GM19467 (cell line): ENCODE data around the gene KIR3DL2.
"Not testable (repeated sequence)": the region's sequence is repeated elsewhere in the genome, so short reads cannot be mapped to it uniquely, and the experiment has no call there.

Source experiments
- ATAC-seq: cut with Tn5 transposase; IDR thresholded peaks from one replicate; pipeline ENCODE4 v1.9.1; 2021; ENCODE audit warnings: mild to moderate bottlenecking, moderate library complexity; ENCODE audit not compliant: unreplicated experiment

Gene KIR3DL2

GRCh38 chr19:54850061-54850640, at the start of gene KIR3DL2:
KIR3DL2 (plus strand) TSS chr19:54850443; CDS start chr19:54850476, 33 bp downstream.
- ATAC-seq, result not testable (repeated sequence)

- ATAC-seq, result no peak
These were observed 46.8 kb upstream of the KIR3DL2 start, which contains the start of gene KIR2DL4 for GRCh38 chr19:54803410-54803809. KIR2DL4 (plus strand) TSS chr19:54803610; CDS start chr19:54803652, 42 bp downstream.

GRCh38 chr19:54804101-54804500, 46.1 kb upstream of the KIR3DL2 start:
- no peak for ATAC-seq

DNA sequence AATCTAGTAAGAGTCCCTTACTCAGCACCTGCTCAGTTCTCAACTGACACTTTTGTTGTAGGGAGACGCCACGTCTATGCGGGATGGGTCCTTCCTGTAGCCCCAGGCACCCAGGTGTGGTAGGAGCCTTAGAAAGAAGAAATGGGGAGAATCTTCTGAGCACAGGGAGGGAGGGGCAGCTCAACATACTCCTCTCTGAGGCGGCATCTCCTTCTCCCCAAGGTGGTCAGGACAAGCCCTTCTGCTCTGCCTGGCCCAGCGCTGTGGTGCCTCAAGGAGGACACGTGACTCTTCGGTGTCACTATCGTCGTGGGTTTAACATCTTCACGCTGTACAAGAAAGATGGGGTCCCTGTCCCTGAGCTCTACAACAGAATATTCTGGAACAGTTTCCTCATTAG, 45.7 kb upstream of the KIR3DL2 start:
- ATAC-seq, result no peak

- ATAC-seq, result no peak
These were observed 44.4 kb upstream of the KIR3DL2 start for GRCh38 chr19:54805665-54806515.

- ATAC-seq, result no peak
These were observed 43.8 kb upstream of the KIR3DL2 start for GRCh38 chr19:54806516-54806838.

GRCh38 chr19:54814571-54814970, 35.7 kb upstream of the KIR3DL2 start:
- not testable (repeated sequence) for ATAC-seq

GRCh38 chr19:54816251-54816650, 34.0 kb upstream of the KIR3DL2 start, which contains the start of gene KIR3DL1:
KIR3DL1 (plus strand) TSS chr19:54816468.
- ATAC-seq, result not testable (repeated sequence)

GRCh38 chr19:54817670-54818536, 32.3 kb upstream of the KIR3DL2 start:
- ATAC-seq, result no peak

DNA sequence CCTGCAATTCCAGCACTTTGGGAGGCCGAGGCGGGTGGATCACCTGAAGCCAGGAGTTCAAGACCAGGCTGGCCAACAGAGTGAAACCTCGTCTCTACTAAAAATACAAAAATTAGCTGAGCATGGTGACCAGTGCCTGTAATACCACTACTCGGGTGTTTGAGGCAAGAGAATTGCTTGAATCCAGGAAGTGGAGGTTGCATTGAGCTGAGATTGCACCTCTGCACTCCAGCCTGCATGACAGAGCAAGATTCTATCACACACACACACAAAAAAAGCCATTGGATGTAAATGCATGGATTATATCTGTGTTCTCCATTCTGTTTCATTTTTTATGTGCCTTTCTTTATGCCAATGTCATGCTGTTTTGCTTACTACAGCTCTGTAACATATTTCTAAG, 25.8 kb upstream of the KIR3DL2 start:
- ATAC-seq, result not testable (repeated sequence)

DNA sequence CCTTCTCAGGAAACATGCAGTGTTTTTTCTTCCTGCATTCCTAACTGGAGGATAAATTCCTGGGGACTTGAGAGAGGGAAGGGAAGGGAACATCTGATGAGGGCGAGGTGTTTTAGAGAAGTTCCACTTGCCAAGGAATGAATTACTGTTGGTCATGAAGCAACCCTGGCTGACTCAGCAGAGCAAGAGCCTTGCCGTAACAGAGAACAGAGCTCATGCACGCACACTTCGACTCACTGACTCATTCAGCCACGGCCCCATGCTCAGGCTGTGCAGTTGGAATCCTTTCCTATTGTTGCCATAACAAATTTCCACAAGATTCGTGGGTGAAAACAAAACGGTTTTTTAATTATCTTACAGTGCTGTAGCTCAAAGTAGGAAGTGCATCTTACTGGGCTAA, 24.9 kb upstream of the KIR3DL2 start:
- not testable (repeated sequence) for ATAC-seq

DNA sequence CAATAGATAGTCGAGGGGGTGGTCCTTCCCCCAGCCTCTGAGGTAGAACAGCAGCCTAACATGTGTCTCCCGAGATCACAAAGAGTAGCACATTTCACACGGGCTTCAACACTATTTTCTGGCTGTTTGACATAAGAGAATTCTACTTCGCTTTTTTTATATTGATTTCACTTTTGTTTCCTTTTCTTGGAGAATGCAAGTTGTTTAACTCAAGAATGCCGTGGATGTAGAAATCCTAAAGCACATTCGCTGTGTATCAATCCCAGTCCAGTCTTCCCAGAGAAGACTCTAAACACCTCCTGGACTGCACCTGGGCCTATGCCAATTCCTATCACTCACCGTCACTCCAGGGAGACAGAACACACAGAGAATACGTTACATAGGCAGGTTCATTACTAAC, 22.2 kb upstream of the KIR3DL2 start:
- not testable (repeated sequence) for ATAC-seq

- ATAC-seq, result not testable (repeated sequence)
These were observed 17.7 kb upstream of the KIR3DL2 start, which contains the start of gene KIR2DS4 for GRCh38 chr19:54832496-54832895. KIR2DS4 (plus strand) TSS chr19:54832676.

DNA sequence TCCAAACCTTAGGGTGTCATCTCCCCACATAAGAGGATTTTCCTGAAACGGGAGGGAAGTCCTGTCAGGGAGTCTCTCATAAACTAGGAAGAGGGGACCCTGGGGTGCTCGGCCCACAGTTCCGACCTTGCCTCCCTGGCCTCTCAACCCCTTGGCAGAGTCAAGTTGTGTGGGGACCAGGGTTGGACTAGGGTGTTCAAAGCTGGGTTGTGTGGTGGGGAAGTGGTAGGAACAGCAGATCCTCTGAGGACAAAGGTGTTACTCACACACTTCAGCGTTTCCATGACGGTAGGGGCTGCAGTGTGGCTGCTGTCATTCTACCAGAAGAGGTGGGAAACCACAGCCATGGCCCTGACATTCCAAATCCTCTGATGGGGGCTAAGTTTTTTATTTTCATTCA, 15.1 kb upstream of the KIR3DL2 start:
- ATAC-seq, result not testable (repeated sequence)

DNA sequence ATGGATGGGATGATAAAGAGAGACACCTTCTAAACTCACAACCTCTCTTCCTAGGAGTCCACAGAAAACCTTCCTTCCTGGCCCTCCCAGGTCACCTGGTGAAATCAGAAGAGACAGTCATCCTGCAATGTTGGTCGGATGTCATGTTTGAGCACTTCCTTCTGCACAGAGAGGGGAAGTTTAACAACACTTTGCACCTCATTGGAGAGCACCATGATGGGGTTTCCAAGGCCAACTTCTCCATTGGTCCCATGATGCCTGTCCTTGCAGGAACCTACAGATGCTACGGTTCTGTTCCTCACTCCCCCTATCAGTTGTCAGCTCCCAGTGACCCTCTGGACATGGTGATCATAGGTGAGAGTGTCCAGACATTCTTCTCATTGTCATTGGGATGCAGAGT, 12.7 kb upstream of the KIR3DL2 start:
- not testable (repeated sequence) for ATAC-seq

- ATAC-seq, result not testable (repeated sequence)
These were observed 7.1 kb upstream of the KIR3DL2 start for GRCh38 chr19:54843171-54843570.

DNA sequence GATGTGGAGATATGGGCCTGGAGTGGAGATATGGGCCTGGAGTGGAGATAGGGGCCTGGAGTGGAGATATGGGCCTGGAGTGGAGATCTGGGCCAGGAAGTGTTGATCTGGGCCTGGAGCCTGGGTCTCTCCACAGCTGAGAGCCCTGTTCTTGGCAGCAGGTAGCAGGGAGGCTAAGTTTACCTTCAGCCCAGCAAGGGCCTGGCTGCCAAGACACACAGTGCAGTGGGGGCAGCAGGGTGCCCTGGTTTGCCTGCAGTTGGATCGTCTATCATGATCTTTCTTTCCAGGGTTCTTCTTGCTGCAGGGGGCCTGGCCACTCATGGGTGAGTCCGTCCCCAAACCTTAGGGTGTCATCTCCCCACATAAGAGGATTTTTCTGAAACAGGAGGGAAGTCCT, 687 bp downstream of the KIR3DL2 start:
- no peak for ATAC-seq

DNA sequence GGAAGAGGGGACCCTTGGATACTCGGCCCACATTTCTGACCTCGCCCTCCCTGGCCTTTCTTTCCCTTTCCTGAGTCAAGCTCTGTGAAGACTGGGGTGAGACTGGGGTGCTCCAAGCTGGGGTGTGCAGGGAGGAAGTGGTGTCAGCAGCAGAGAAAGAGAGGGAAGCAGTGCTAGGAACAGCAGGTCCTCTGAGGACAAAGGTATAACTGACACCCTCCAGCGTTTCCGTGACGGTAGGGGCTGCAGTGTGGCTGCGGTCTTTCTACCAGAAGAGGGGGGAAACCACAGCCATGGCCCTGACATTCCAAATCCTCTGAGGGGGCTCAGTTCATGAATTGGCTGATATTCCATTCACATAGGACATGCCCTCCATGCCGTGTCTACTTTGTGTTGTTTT, 1.1 kb downstream of the KIR3DL2 start:
- ATAC-seq, result no peak

- not testable (repeated sequence) for ATAC-seq
These were observed 5.0 kb downstream of the KIR3DL2 start for GRCh38 chr19:54855241-54855640.

DNA sequence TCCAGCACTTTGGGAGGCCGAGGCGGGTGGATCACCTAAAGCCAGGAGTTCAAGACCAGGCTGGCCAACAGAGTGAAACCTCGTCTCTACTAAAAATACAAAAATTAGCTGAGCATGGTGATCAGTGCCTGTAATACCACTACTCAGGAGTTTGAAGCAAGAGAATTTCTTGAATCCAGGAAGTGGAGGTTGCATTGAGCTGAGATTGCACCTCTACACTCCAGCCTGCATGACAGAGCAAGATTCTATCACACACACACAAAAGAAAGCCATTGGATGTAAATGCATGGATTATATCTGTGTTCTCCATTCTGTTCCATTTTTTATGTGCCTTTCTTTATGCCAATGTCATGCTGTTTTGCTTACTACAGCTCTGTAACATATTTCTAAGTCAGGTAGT, 8.2 kb downstream of the KIR3DL2 start:
- not testable (repeated sequence) for ATAC-seq

- ATAC-seq, result not testable (repeated sequence)
These were observed 9.2 kb downstream of the KIR3DL2 start for GRCh38 chr19:54859421-54859820.
